ENCODE data around the gene DEDD.

The DEDD gene

GRCh38 chr1:161080441-161081405, 51.7 kb downstream of the DEDD start:
- Histone ChIP-seq H3K4me3 (replicated peaks; ENCODE audit: low read depth, low read length) (no peak overlapping the region), H3K36me3 (ENCODE audit: control insufficient read depth, insufficient read depth, low read length) (no peaks in the 10 kb centered on the region), H3K27me3 (replicated peaks; ENCODE audit: control insufficient read depth, insufficient read depth, low read length) (no peaks in the 10 kb centered on the region)
- TF ChIP-seq CTCF (IDR thresholded peaks at IDR 0.05; ENCODE audit: insufficient read depth, low read length, poor library complexity, severe bottlenecking): no peak
- no peak for DNase-seq (ENCODE audit: extremely low read depth, insufficient read length)

- TF ChIP-seq CTCF (IDR thresholded peaks at IDR 0.05; ENCODE audit: insufficient read depth, low read length, poor library complexity, severe bottlenecking): peak; percentile 36
- Histone ChIP-seq H3K27me3 (replicated peaks; ENCODE audit: control insufficient read depth, insufficient read depth, low read length) (no peaks in the 10 kb centered on the region), H3K4me3 (replicated peaks; ENCODE audit: low read depth, low read length) (no peak overlapping the region), H3K36me3 (ENCODE audit: control insufficient read depth, insufficient read depth, low read length) (no peaks in the 10 kb centered on the region)
- DNase-seq (ENCODE audit: extremely low read depth, insufficient read length): no peak
Measured at GRCh38 chr1:161079436-161080110, 52.9 kb downstream of the DEDD start.

GRCh38 chr1:161077426-161077825, 55.0 kb downstream of the DEDD start:
- no peaks in the 10 kb centered on the region for H3K27me3 ChIP-seq (replicated peaks; ENCODE audit: control insufficient read depth, insufficient read depth, low read length)
- H3K36me3 ChIP-seq (ENCODE audit: control insufficient read depth, insufficient read depth, low read length): no peaks in the 10 kb centered on the region
- no peak for DNase-seq (ENCODE audit: extremely low read depth, insufficient read length)
- no peak overlapping the region for H3K4me3 ChIP-seq (replicated peaks; ENCODE audit: low read depth, low read length)
- TF ChIP-seq CTCF (IDR thresholded peaks at IDR 0.05; ENCODE audit: insufficient read depth, low read length, poor library complexity, severe bottlenecking): no peak

- Histone ChIP-seq H3K36me3 (ENCODE audit: control insufficient read depth, insufficient read depth, low read length) (no peaks in the 10 kb centered on the region), H3K27me3 (replicated peaks; ENCODE audit: control insufficient read depth, insufficient read depth, low read length) (no peaks in the 10 kb centered on the region), H3K4me3 (replicated peaks; ENCODE audit: low read depth, low read length) (no peak overlapping the region)
- TF ChIP-seq CTCF (IDR thresholded peaks at IDR 0.05; ENCODE audit: insufficient read depth, low read length, poor library complexity, severe bottlenecking): no peak
- DNase-seq (ENCODE audit: extremely low read depth, insufficient read length): no peak
Measured at GRCh38 chr1:161076410-161076809, 56.1 kb downstream of the DEDD start.

- no peaks in the 10 kb centered on the region for H3K27me3 ChIP-seq (replicated peaks; ENCODE audit: control insufficient read depth, insufficient read depth, low read length)
- no peaks in the 10 kb centered on the region for H3K36me3 ChIP-seq (ENCODE audit: control insufficient read depth, insufficient read depth, low read length)
- DNase-seq (ENCODE audit: extremely low read depth, insufficient read length): no peak
- peak overlapping the region; percentile 37 for H3K4me3 ChIP-seq (replicated peaks; ENCODE audit: low read depth, low read length)
- TF ChIP-seq CTCF (IDR thresholded peaks at IDR 0.05; ENCODE audit: insufficient read depth, low read length, poor library complexity, severe bottlenecking): no peak
Measured at GRCh38 chr1:161074676-161075368, 57.6 kb downstream of the DEDD start.

All from GM06990 (cell line).